MM.1S (cell line): ENCODE results near the gene DIP2C.

Experiments
- CTCF ChIP-seq: fragments of 300-600 bp; sonication (generic); IDR thresholded peaks from 2 replicates; pipeline ENCODE4 v1.5.1; 2016; ENCODE audit warnings: antibody characterized with exemption, low read length, mixed read lengths
- EZH2 ChIP-seq: fragments of 300-600 bp; sonication (generic); optimal IDR thresholded peaks from 2 replicates; pipeline ENCODE3; 2017; ENCODE audit warnings: low read depth, mild to moderate bottlenecking, antibody characterized with exemption, low read length, mixed read lengths
- EZH2phosphoT487 ChIP-seq: fragments of 300-600 bp; sonication (generic); IDR thresholded peaks from 2 replicates; pipeline ENCODE4 v1.6.1; 2018; ENCODE audit warnings: antibody characterized with exemption, low read length

- TF ChIP-seq EZH2phosphoT487: no peak
- TF ChIP-seq CTCF: no peak
- no peak for TF ChIP-seq EZH2
Observed at GRCh38 chr10:251982-252582, 437.4 kb downstream of the DIP2C start.
